Neuronal stem cell (in vitro differentiated cells): Measurements from ENCODE around the gene MGAT5B.
"Not testable (repeated sequence)": the region's sequence is repeated elsewhere in the genome, so short reads cannot be mapped to it uniquely, and the experiment has no call there.

Source experiments
- DNase-seq: peaks from one replicate; pipeline ENCODE4 v3.0.0-alpha.2; 2013; ENCODE audit warnings: low spot score
- H2AFZ ChIP-seq: one replicate; pipeline ENCODE4 v1.6.1; 2013; ENCODE audit warnings: mild to moderate bottlenecking, low read length, inconsistent platforms
- H2AK5ac ChIP-seq: 2 replicates; pipeline ENCODE4 v1.6.1; 2013; ENCODE audit warnings: low read depth, mild to moderate bottlenecking, inconsistent platforms, low read length, moderate library complexity, mixed read lengths
- H2BK120ac ChIP-seq: 2 replicates; pipeline ENCODE4 v1.6.1; 2013; ENCODE audit warnings: low read depth, mild to moderate bottlenecking, inconsistent platforms, low read length, moderate library complexity, mixed read lengths
- H2BK12ac ChIP-seq: one replicate; pipeline ENCODE4 v1.6.1; 2013; ENCODE audit warnings: low read length, inconsistent platforms
- H2BK15ac ChIP-seq: 2 replicates; pipeline ENCODE4 v1.6.1; 2013; ENCODE audit warnings: mild to moderate bottlenecking, low read length, inconsistent platforms, mixed read lengths
- H2BK5ac ChIP-seq: one replicate; pipeline ENCODE4 v1.6.1; 2013; ENCODE audit warnings: inconsistent platforms, mild to moderate bottlenecking, low read length, moderate library complexity
- H3K14ac ChIP-seq: one replicate; pipeline ENCODE4 v1.6.1; 2013; ENCODE audit warnings: low read length, inconsistent platforms
- H3K18ac ChIP-seq: 2 replicates; pipeline ENCODE4 v1.6.1; 2013; ENCODE audit warnings: low read length, inconsistent platforms
- H3K23ac ChIP-seq: 2 replicates; pipeline ENCODE4 v1.6.1; 2013; ENCODE audit warnings: low read depth, mild to moderate bottlenecking, mixed read lengths, low read length, inconsistent platforms; ENCODE audit not compliant: poor library complexity
- H3K27ac ChIP-seq: replicated peaks from 3 replicates; pipeline ENCODE4 v1.5.1; 2013; ENCODE audit warnings: low read length, inconsistent platforms
- H3K27me3 ChIP-seq, 3 experiments: 2 replicates each; pipeline ENCODE4 v1.6.1; 2013; ENCODE audit warnings: low read length in 3 of 3, mild to moderate bottlenecking in 2 of 3, inconsistent platforms in 1 of 3, low read depth in 1 of 3, mixed read lengths in 1 of 3, moderate library complexity in 1 of 3; ENCODE audit not compliant: control insufficient read depth in 3 of 3, insufficient read depth in 3 of 3
- H3K36me3 ChIP-seq, 2 donors: replicated peaks in 1 of 2; 2 replicates each; pipeline ENCODE4 v1.6.1; 2013; ENCODE audit warnings: low read length in 2 of 2; ENCODE audit not compliant: control insufficient read depth in 2 of 2, insufficient read depth in 2 of 2
- H3K4ac ChIP-seq: 2 replicates; pipeline ENCODE4 v1.6.1; 2013; ENCODE audit warnings: inconsistent platforms, mild to moderate bottlenecking, low read length, moderate library complexity
- H3K4me1 ChIP-seq, 2 donors: 1 replicate in 1 of 2; 2 replicates in 1 of 2; pipeline ENCODE4 v1.6.1; 2013; ENCODE audit warnings: low read length in 2 of 2, low read depth in 1 of 2; ENCODE audit not compliant: control insufficient read depth in 2 of 2, insufficient read depth in 1 of 2
- H3K4me2 ChIP-seq: one replicate; pipeline ENCODE4 v1.6.1; 2013; ENCODE audit warnings: mild to moderate bottlenecking, low read length, inconsistent platforms; ENCODE audit not compliant: insufficient read depth, poor library complexity, severe bottlenecking
- H3K4me3 ChIP-seq, 2 donors: 2 replicates each; pipeline ENCODE4 v1.5.1; 2013; ENCODE audit warnings: low read length in 2 of 2, mild to moderate bottlenecking in 2 of 2, inconsistent platforms in 1 of 2, moderate library complexity in 1 of 2
- H3K79me1 ChIP-seq: one replicate; pipeline ENCODE4 v1.6.1; 2013; ENCODE audit warnings: low read depth, mild to moderate bottlenecking, inconsistent platforms, low read length, moderate library complexity
- H3K9ac ChIP-seq: one replicate; pipeline ENCODE4 v1.6.1; 2013; ENCODE audit warnings: mild to moderate bottlenecking, low read depth, low read length, inconsistent platforms; ENCODE audit not compliant: poor library complexity
- H3K9me3 ChIP-seq, 2 donors: replicated peaks in 1 of 2; 2 replicates each; pipeline versions ENCODE3 to v1.6.1; 2013; ENCODE audit warnings: low read length in 2 of 2, mild to moderate bottlenecking in 2 of 2, inconsistent platforms in 1 of 2, low read depth in 1 of 2, mixed read lengths in 1 of 2, moderate library complexity in 1 of 2; ENCODE audit not compliant: control insufficient read depth in 2 of 2, insufficient read depth in 1 of 2
- H4K8ac ChIP-seq: one replicate; pipeline ENCODE4 v1.6.1; 2013; ENCODE audit warnings: low read depth, mild to moderate bottlenecking, inconsistent platforms, low read length, moderate library complexity
- H4K91ac ChIP-seq: one replicate; pipeline ENCODE4 v1.6.1; 2013; ENCODE audit warnings: low read length, low read depth, mild to moderate bottlenecking, inconsistent platforms; ENCODE audit not compliant: poor library complexity
- WGBS, 2 donors: extraction: QIAGEN DNeasy Blood & Tissue Kit; methylation state at CpG; one replicate each; pipeline ENCODE4 v1.1.7; 2013; ENCODE audit warnings: missing lambda C conversion rate in 2 of 2, mixed read lengths in 1 of 2; ENCODE audit not compliant: insufficient read length in 2 of 2, insufficient replicate concordance in 1 of 2; ENCODE audit errors: extremely low coverage in 2 of 2; 5-methylcytosine and 5-hydroxymethylcytosine counted together

Gene MGAT5B

DNA sequence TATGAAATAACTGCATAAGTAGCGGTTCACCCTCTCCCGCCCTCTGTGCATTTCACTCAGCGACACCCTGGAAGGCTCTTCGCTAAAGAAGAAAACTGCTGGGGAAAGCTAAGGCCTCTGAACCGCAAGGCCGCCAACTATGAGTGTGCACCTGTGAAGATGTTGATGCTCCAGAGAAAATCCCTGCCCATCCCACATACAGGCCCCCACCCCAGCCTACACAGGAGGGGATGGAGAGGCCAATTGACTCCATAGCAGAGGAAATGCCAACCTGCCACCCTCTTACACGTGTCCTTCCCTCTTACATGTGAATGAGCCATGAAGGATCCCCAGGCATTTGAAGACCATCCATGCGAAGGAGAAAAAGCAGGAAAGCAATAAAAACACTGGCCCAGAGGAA lies 104.8 kb downstream of the MGAT5B start:
- H3K23ac ChIP-seq = no peak overlapping the region
- H3K4me3 ChIP-seq = no peak overlapping the region
- no peak overlapping the region for H3K27ac ChIP-seq
- DNase-seq = no peak
- H2BK12ac ChIP-seq = no peak overlapping the region
- no peaks in the 10 kb centered on the region for H3K36me3 ChIP-seq
- no peak overlapping the region for H3K18ac ChIP-seq
- no peak overlapping the region for H3K14ac ChIP-seq
- no peak overlapping the region for H2AK5ac ChIP-seq
- H3K9me3 ChIP-seq = peaks cover 0 to 15% of the 10 kb centered on the region in 2 donors
- no CpG with 5 or more reads among the region's 8 CpGs for WGBS, 2 donors
- no peak overlapping the region for H3K9ac ChIP-seq
- H3K4me2 ChIP-seq = no peak overlapping the region
- H3K27me3 ChIP-seq = no peaks in the 10 kb centered on the region
- H3K4ac ChIP-seq = no peak overlapping the region
- no peak overlapping the region for H2AFZ ChIP-seq
- H2BK15ac ChIP-seq = no peak overlapping the region
- no peak overlapping the region for H2BK5ac ChIP-seq
- no peak overlapping the region for H4K91ac ChIP-seq
- H4K8ac ChIP-seq = no peak overlapping the region
- peaks cover 7 to 17% of the 10 kb centered on the region in 2 donors for H3K4me1 ChIP-seq
- no peaks in the 10 kb centered on the region for H3K79me1 ChIP-seq
- no peak overlapping the region for H2BK120ac ChIP-seq

DNA sequence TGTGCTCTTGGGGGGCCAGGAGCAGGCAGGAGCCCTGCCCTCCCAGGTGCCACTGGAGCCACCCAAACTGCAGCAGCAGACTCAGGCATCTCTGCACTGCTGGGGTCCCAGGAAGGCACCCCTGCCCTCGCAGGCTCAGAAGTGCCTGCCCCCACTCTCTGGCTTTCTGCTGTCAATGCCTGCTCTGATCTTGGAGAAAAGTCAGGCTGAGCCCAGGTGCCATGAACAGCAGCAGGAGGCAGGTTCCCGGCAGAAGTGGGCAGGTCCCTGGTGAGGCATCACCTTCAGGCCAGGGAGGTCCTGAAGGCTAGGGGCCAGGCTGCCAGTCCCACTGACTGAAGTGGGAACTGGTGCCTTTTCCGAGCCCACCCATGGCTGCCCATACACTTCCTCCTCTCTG lies 106.5 kb downstream of the MGAT5B start:
- peak overlapping the region; percentile 50 for H3K18ac ChIP-seq
- no peak overlapping the region for H2BK15ac ChIP-seq
- no peak overlapping the region for H3K4ac ChIP-seq
- no peak overlapping the region for H2BK120ac ChIP-seq
- H3K27me3 ChIP-seq = no peaks in the 10 kb centered on the region
- no CpG with 5 or more reads among the region's 3 CpGs for WGBS, 2 donors
- H2AK5ac ChIP-seq = no peak overlapping the region
- no peak overlapping the region for H2BK5ac ChIP-seq
- H3K23ac ChIP-seq = no peak overlapping the region
- H3K4me2 ChIP-seq = no peak overlapping the region
- no peak overlapping the region for H4K8ac ChIP-seq
- no peak overlapping the region for H2AFZ ChIP-seq
- no peak overlapping the region for H2BK12ac ChIP-seq
- H3K4me1 ChIP-seq = peaks cover 3 to 14% of the 10 kb centered on the region in 2 donors
- H4K91ac ChIP-seq = no peak overlapping the region
- H3K9me3 ChIP-seq = peaks cover 0 to 21% of the 10 kb centered on the region in 2 donors
- DNase-seq = no peak
- no peaks in the 10 kb centered on the region for H3K36me3 ChIP-seq
- H3K14ac ChIP-seq = no peak overlapping the region
- no peak overlapping the region for H3K4me3 ChIP-seq
- no peak overlapping the region for H3K27ac ChIP-seq
- H3K79me1 ChIP-seq = no peaks in the 10 kb centered on the region
- H3K9ac ChIP-seq = peak overlapping the region; percentile 6

DNA sequence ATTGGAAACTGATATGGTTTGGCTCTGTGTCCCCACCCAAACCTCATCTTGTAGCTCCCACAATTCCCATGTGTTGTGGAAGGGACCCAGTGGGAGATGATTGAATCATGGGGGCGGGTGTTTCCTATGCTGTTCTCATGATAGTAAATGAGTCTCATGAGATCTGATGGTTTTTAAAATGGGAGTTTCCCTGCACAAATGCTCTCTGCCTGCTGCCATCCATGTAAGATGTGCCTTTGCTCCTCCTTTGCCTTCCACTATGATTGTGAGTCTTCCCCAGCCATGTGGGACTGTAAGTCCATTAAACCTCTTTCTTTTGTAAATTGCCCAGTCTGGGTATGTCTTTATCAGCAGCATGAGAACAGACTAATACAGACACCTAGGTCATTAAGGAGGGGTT lies 109.8 kb downstream of the MGAT5B start:
- not testable (repeated sequence) for H3K27me3 ChIP-seq

DNA sequence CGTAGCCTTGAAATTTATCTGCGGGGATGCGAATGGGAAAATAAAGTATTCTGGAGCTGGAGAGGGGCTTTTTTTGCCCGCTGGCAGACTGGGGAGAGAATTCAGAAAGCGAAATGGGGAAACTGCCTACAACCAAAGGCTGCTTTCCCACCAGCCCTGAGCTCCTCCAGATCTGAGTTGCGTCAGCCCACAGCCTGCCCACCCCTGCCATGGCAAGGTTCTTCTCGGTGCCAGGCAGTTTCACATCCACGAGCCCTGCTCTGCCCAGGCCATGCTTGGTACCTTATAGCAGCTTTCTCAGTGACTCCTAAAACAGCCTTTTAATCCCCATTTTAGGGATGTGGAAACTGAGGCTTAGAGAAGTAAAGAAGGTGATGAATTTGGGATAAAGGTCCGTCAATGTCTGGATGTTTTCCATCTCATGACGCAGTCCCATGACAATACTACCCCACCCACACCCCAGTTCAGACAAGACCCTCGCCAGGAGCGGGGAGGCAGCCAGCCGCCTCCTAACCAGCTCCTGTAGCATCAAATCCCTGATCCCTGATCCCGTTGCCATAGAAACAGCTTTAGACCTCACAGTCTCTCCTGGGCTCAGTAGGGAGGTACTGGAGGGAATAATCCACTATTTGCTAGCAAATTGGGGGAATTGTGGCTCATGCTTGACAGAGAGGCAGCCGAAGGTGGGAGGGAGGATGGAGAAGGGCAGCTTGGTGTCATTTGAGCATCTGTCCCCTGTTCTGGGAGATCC lies 113.5 kb downstream of the MGAT5B start:
- Histone ChIP-seq H3K79me1 (no peaks in the 10 kb centered on the region), H2AFZ (no peak overlapping the region), H3K4me1 (peaks cover 13 to 14% of the 10 kb centered on the region in 2 donors), H3K4me2 (no peak overlapping the region), H2AK5ac (no peak overlapping the region), H3K18ac (no peak overlapping the region), H3K14ac (no peak overlapping the region), H3K27me3 (no peaks in the 10 kb centered on the region), H4K91ac (no peak overlapping the region), H3K9ac (no peak overlapping the region), H2BK5ac (no peak overlapping the region), H2BK15ac (no peak overlapping the region), H3K23ac (no peak overlapping the region), H3K4ac (no peak overlapping the region), H4K8ac (no peak overlapping the region), H3K36me3 (no peaks in the 10 kb centered on the region), H2BK120ac (no peak overlapping the region), H3K9me3 (peaks cover 2 to 18% of the 10 kb centered on the region in 2 donors), H2BK12ac (no peak overlapping the region), H3K27ac (no peak overlapping the region), H3K4me3 (no peak overlapping the region)
- no peak for DNase-seq
- WGBS, 2 donors = no CpG with 5 or more reads among the region's 15 CpGs

More for the DNA sequence above, 109.8 kb downstream of the MGAT5B start:
- not testable (repeated sequence) for H3K4me1 ChIP-seq, H2BK5ac ChIP-seq, H3K9ac ChIP-seq, H2BK12ac ChIP-seq, H4K8ac ChIP-seq, H3K23ac ChIP-seq, DNase-seq, H2AFZ ChIP-seq, H3K36me3 ChIP-seq, H3K4me2 ChIP-seq, H3K18ac ChIP-seq, H2BK120ac ChIP-seq, H3K27ac ChIP-seq, H3K79me1 ChIP-seq, H3K14ac ChIP-seq, H3K4ac ChIP-seq, H4K91ac ChIP-seq, H2AK5ac ChIP-seq, H3K4me3 ChIP-seq, H2BK15ac ChIP-seq
- no CpG with 5 or more reads among the region's 1 CpG for WGBS, 2 donors
- peaks cover 2 to 21% of the 10 kb centered on the region in 2 donors for H3K9me3 ChIP-seq
